GM12892 (cell line): Measurements from ENCODE around the gene SDCCAG8.

Source experiments
- POLR2A ChIP-seq: IDR thresholded peaks from 2 replicates; pipeline ENCODE4 v1.6.1; 2011; ENCODE audit warnings: low read depth, low read length, control low read depth
- TAF1 ChIP-seq: IDR thresholded peaks from 2 replicates; pipeline ENCODE4 v1.6.1; 2011; ENCODE audit warnings: low read depth, mild to moderate bottlenecking, control low read depth, low read length, borderline replicate concordance

DNA sequence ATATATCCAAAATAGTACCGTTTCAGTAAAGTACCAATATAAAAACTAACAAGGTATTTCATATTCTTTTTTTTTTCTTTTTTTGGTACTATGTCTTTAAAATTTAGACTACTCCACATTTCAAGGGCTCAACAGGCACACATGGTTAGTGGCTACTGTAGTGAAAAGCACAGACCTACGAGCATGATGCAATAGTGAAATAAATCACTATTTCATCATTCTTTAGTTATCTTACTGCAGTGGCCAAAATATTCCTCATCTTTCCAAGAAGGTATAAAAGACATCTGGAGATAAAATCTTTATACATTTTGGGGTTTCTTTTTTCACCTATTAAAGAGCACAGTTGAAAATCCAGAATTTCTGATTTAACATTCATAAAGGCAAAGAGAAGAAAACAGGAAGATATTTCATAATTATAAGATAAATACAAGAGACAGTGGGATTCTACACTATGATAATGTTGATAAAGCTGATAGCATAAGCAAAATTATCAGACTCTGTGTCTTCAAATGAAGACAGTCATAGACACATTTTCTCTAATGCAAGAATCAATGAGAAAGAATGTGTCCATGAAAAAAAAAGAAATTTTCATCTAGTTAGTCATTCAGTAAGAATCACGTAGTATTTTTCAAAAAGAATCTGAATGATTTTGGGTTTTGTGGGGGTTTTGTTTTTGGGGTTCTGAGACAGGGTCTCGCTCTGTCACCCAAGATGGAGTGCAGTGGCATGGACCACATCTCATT lies 42.6 kb upstream of the SDCCAG8 start:
- TF ChIP-seq POLR2A: no peak
- TF ChIP-seq TAF1: no peak
